ENCODE data around the gene ACVR1B. TPM values are rescaled to one million over a fixed set of nuclear protein-coding genes. Genes with fewer than 3 reads are reported as not detected.
A peak's percentile ranks its signal among the peaks of the same experiment; 100 is the strongest.

ACVR1B gene
- total and polyA plus RNA-seq, 9 of the 15 experiments (the other 6 are each of a cell fraction or from before 2014, with no cell fraction given) = 0.97 to 15.1 (median 6.8) TPM

GRCh38 chr12:51905471-51906429 is 45.7 kb upstream of the ACVR1B start:
- BruUV-seq (replicated peaks) = no TSS peak
- no peaks in the 10 kb centered on the region for H3K79me2 ChIP-seq (ENCODE audit: control insufficient read depth, insufficient read depth, low read length)
- FAIRE-seq (peak; percentile 98), DNase-seq (ENCODE audit: extremely low read depth in 1 of 4, low spot score in 3 of 4) (peak; percentile 66 to 97 (median 80)), ATAC-seq (peak; percentile 91)
- H3K4me1 ChIP-seq (replicated peaks in 1 of 2; ENCODE audit: control insufficient read depth in 2 of 2, insufficient read depth in 2 of 2, low read length in 2 of 2) = peaks cover 40 to 45% of the 10 kb centered on the region in 2 experiments
- H2AFZ ChIP-seq (ENCODE audit: low read depth, low read length) = peak overlapping the region; percentile 82
- no peaks in the 10 kb centered on the region for H3K27me3 ChIP-seq (ENCODE audit: control insufficient read depth in 2 of 2, insufficient read depth in 2 of 2, low read length in 2 of 2)
- no peaks in the 10 kb centered on the region; the same call in 1 of the 2 replicates for H3K9me3 ChIP-seq (replicated peaks; ENCODE audit: control insufficient read depth, insufficient read depth, low read depth, low read length)
- no peaks in the 10 kb centered on the region for H4K20me1 ChIP-seq (replicated peaks; ENCODE audit: control insufficient read depth, insufficient read depth, low read length)
- peak overlapping the region; percentile 79 for H3K4me2 ChIP-seq (ENCODE audit: insufficient read depth, low read length)
- 1% methylated on average over 18 of the region's 18 CpGs for WGBS (ENCODE audit: insufficient coverage, low coverage, missing lambda C conversion rate)
- intact Hi-C loops (cut with micrococcal nuclease) = no loop called here
- in situ Hi-C loops (cut with MboI) = no loop called here
- no peaks in the 10 kb centered on the region for H3K36me3 ChIP-seq (ENCODE audit: control insufficient read depth, insufficient read depth, low read length)
- peak overlapping the region; percentile 90 for H3K27ac ChIP-seq (ENCODE audit: extremely low read depth, low read depth, low read length)
- POLR2A ChIA-PET = interaction anchor here (0.6 to 2.0 kb wide), 12 partner anchors 9 to 485 kb away, joined by 3 to 9 read pairs (median 4); no protein-coding TSS in a partner anchor
- CTCF ChIA-PET (ENCODE audit: low intra/inter-chr PET ratio) = no interaction called here
- H3K4me3 ChIP-seq = peak overlapping the region; percentile 32
- H3K9me1 ChIP-seq (ENCODE audit: control insufficient read depth, insufficient read depth, low read length) = no peaks in the 10 kb centered on the region
- H3K9ac ChIP-seq (ENCODE audit: insufficient read depth in 1 of 2, low read depth in 2 of 2, low read length in 2 of 2) = peak overlapping the region; percentile 75 to 78; a peak in 3 of 4 replicates
- TF ChIP-seq PHF20 (IDR thresholded peaks at IDR 0.05; ENCODE audit: partially characterized antibody) (no peak), MED1 (CRISPR knock-in tag; IDR thresholded peaks at IDR 0.05; ENCODE audit: borderline replicate concordance) (no peak), PURB (CRISPR knock-in tag; IDR thresholded peaks at IDR 0.05; ENCODE audit: low read depth) (no peak), ZNF239 (CRISPR knock-in tag; IDR thresholded peaks at IDR 0.05) (no peak), CREB3L1 (IDR thresholded peaks at IDR 0.05; ENCODE audit: borderline replicate concordance, low read depth) (no peak; the same call in 1 of the 2 replicates), DPF2 (IDR thresholded peaks at IDR 0.05) (peak; percentile 71), AFF1 (IDR thresholded peaks at IDR 0.05; ENCODE audit: low read depth in 1 of 2, partially characterized antibody in 2 of 2) (peak in 1 of 2 experiments; percentile 54), ZBTB12 (CRISPR knock-in tag; IDR thresholded peaks at IDR 0.05) (0 out of 2 replicates have a peak, but pooled peaks have one; percentile 12), MEIS2 (IDR thresholded peaks at IDR 0.05; ENCODE audit: partially characterized antibody) (peak; percentile 91), XRCC5 (IDR thresholded peaks at IDR 0.05; ENCODE audit: low read depth, low read length) (no peak), MTA2 (IDR thresholded peaks at IDR 0.05; ENCODE audit: low read depth) (peak; percentile 37; the same call in 1 of the 2 replicates), ETS1 (conservative IDR thresholded peaks at IDR 0.05; ENCODE audit: control insufficient read depth, low read depth, low read length) (0 out of 2 replicates have a peak, but pooled peaks have one; percentile 42)
